K562 (cell line): ENCODE data around the gene LRP10. TPM values are rescaled to one million over a fixed set of nuclear protein-coding genes. Genes with fewer than 3 reads are reported as not detected.

Source experiments
- CBX8 ChIP-seq: fragments of 200-600 bp; sonication (generic); IDR thresholded peaks from 2 replicates; pipeline ENCODE4 v1.6.1; 2012; ENCODE audit warnings: borderline replicate concordance, mixed run types, low read depth, mild to moderate bottlenecking, moderate library complexity, mixed read lengths, low read length, control low read depth, inconsistent platforms; ENCODE audit not compliant: poor library complexity, severe bottlenecking; ENCODE audit errors: extremely low read depth
- CHD4 ChIP-seq: fragments of 200-600 bp; sonication (generic); IDR thresholded peaks from 3 replicates; pipeline ENCODE4 v1.6.1; 2012; ENCODE audit warnings: low read depth, mild to moderate bottlenecking, mixed read lengths, low read length, inconsistent platforms; ENCODE audit not compliant: insufficient read depth, insufficient replicate concordance, poor library complexity, severe bottlenecking
- COPS2 ChIP-seq: fragments of 450-650 bp; conservative IDR thresholded peaks from 2 replicates; pipeline ENCODE4 v1.6.1; 2016; ENCODE audit warnings: mild to moderate bottlenecking, moderate library complexity
- DMBX1 ChIP-seq: fragments of 250-450 bp; sonication (Bioruptor Pico); IDR thresholded peaks from 2 replicates; pipeline ENCODE4 v1.8.0; 2022; ENCODE audit warnings: inconsistent platforms, mild to moderate bottlenecking, moderate library complexity, borderline replicate concordance
- ESRRB ChIP-seq: fragments of 250-450 bp; sonication (Bioruptor Pico); IDR thresholded peaks from 2 replicates; pipeline ENCODE4 v1.5.0; 2020; ENCODE audit warnings: mild to moderate bottlenecking, moderate library complexity, borderline replicate concordance
- FOSL1 ChIP-seq: fragments of 200-800 bp; sonication (Bioruptor generic); conservative IDR thresholded peaks from 2 replicates; pipeline ENCODE4 v1.6.1; 2016; ENCODE audit warnings: missing genetic modification characterization, missing compliant biosample characterization
- GABPA ChIP-seq: fragments of 200-800 bp; sonication (Bioruptor generic); conservative IDR thresholded peaks from 2 replicates; pipeline ENCODE4 v1.6.1; 2016; ENCODE audit warnings: low read depth, missing genetic modification characterization, missing compliant biosample characterization
- JUN ChIP-seq, 2 experiments: sonication (generic) in 1 of 2; formaldehyde crosslinking in 1 of 2; IDR thresholded peaks; 2 replicates each; pipeline versions ENCODE4 v1.6.1 to v1.8.0; 2012 to 2022; ENCODE audit warnings: borderline replicate concordance in 2 of 2, mild to moderate bottlenecking in 2 of 2, improper control_type of control experiment in 1 of 2, low read depth in 1 of 2, low read length in 1 of 2, missing genetic modification reagents in 1 of 2
- KLF13 ChIP-seq: fragments of 450-650 bp; IDR thresholded peaks from 2 replicates; pipeline ENCODE4 v1.6.1; 2016; ENCODE audit warnings: missing genetic modification characterization, low read depth, mild to moderate bottlenecking, missing compliant biosample characterization, moderate library complexity, borderline replicate concordance
- KLF16 ChIP-seq: IDR thresholded peaks from 2 replicates; pipeline ENCODE4 v1.6.1; 2016; ENCODE audit warnings: antibody characterized with exemption
- LARP7 ChIP-seq: fragments of 450-650 bp; IDR thresholded peaks from 2 replicates; pipeline ENCODE4 v1.6.1; 2016
- MTA1 ChIP-seq: fragments of 450-650 bp; IDR thresholded peaks from 2 replicates; pipeline ENCODE4 v1.6.1; 2017; ENCODE audit warnings: borderline replicate concordance
- NFE2 ChIP-seq: IDR thresholded peaks from 2 replicates; pipeline ENCODE4 v1.6.1; 2014; ENCODE audit warnings: antibody characterized with exemption, low read depth
- POU5F1 ChIP-seq: fragments of 150-350 bp; IDR thresholded peaks from 2 replicates; pipeline ENCODE4 v1.6.1; 2014; ENCODE audit warnings: borderline replicate concordance, low read length, low read depth, mild to moderate bottlenecking; ENCODE audit not compliant: partially characterized antibody
- RBBP5 ChIP-seq: fragments of 200-600 bp; sonication (generic); IDR thresholded peaks from 2 replicates; pipeline ENCODE4 v1.6.1; 2012; ENCODE audit warnings: borderline replicate concordance, mild to moderate bottlenecking, low read length, control low read depth, inconsistent platforms; ENCODE audit not compliant: insufficient read depth, poor library complexity, severe bottlenecking
- RBM22 ChIP-seq: fragments of 200-400 bp; formaldehyde crosslinking; IDR thresholded peaks from 2 replicates; pipeline ENCODE4 v1.6.1; 2018; ENCODE audit warnings: low read length, low read depth; ENCODE audit not compliant: poor library complexity, severe bottlenecking
- SRSF3 ChIP-seq: fragments of 200-400 bp; formaldehyde crosslinking; IDR thresholded peaks from 2 replicates; pipeline ENCODE4 v1.6.1; 2016; ENCODE audit warnings: mild to moderate bottlenecking, low read length, moderate library complexity; ENCODE audit not compliant: insufficient read depth
- YBX1 ChIP-seq: fragments of 450-650 bp; IDR thresholded peaks from 2 replicates; pipeline ENCODE4 v1.7.1; 2016; ENCODE audit warnings: mild to moderate bottlenecking
- ZFX ChIP-seq: sonication (generic); formaldehyde crosslinking; IDR thresholded peaks from 2 replicates; pipeline ENCODE4 v1.8.0; 2022; ENCODE audit warnings: mild to moderate bottlenecking, missing genetic modification reagents, moderate library complexity
- ZNF512 ChIP-seq: IDR thresholded peaks from 2 replicates; pipeline ENCODE4 v1.6.1; 2016; ENCODE audit warnings: missing genetic modification characterization, missing compliant biosample characterization
- ZNF583 ChIP-seq: fragments of 250-450 bp; sonication (Bioruptor Pico); IDR thresholded peaks from 2 replicates; pipeline ENCODE4 v1.4.0; 2020
- ZNF668 ChIP-seq: fragments of 250-450 bp; sonication (Bioruptor Pico); IDR thresholded peaks from 2 replicates; pipeline ENCODE4 v1.8.0; 2022; ENCODE audit warnings: mild to moderate bottlenecking, inconsistent platforms
- ZNF75A ChIP-seq: fragments of 450-650 bp; formaldehyde crosslinking; IDR thresholded peaks from 2 replicates; pipeline ENCODE4 v1.4.0; 2020; ENCODE audit warnings: mild to moderate bottlenecking
- polyA plus RNA-seq, 8 experiments: library from polyadenylated mRNA; depleted of rRNA in 4 of 8; stranded (reverse) in 5 of 8; unstranded in 3 of 8; fragments of >200 nt; fragmentation: Nextera tagmentation in 2 of 8; fragmentation: Illumina TruSeq in 1 of 8; extraction: Ambion mirVana in 2 of 8; extraction: Trizol in 1 of 8; gene quantifications; 2 replicates each; pipeline versions ENCODE4 v1.2.1 to v1.2.3, GENCODE V29; 2011 to 2014; ENCODE audit warnings: inconsistent platforms in 1 of 8, missing spikeins in 1 of 8
- total RNA-seq, 7 experiments: library from RNA; depleted of rRNA in 6 of 7; stranded (reverse); fragments of >200 nt in 6 of 7; fragmentation: Illumina TruSeq in 2 of 7; extraction: Trizol in 2 of 7; gene quantifications; 2 replicates each; pipeline versions ENCODE4 v1.2.1 to v1.2.3, GENCODE V29; 2011 to 2021; ENCODE audit warnings: low replicate concordance in 1 of 7

Gene LRP10
- total and polyA plus RNA-seq, 9 of the 15 experiments (the other 6 are each of a cell fraction or from before 2014, with no cell fraction given), result 1.3 to 45.5 (median 10.9) TPM

DNA sequence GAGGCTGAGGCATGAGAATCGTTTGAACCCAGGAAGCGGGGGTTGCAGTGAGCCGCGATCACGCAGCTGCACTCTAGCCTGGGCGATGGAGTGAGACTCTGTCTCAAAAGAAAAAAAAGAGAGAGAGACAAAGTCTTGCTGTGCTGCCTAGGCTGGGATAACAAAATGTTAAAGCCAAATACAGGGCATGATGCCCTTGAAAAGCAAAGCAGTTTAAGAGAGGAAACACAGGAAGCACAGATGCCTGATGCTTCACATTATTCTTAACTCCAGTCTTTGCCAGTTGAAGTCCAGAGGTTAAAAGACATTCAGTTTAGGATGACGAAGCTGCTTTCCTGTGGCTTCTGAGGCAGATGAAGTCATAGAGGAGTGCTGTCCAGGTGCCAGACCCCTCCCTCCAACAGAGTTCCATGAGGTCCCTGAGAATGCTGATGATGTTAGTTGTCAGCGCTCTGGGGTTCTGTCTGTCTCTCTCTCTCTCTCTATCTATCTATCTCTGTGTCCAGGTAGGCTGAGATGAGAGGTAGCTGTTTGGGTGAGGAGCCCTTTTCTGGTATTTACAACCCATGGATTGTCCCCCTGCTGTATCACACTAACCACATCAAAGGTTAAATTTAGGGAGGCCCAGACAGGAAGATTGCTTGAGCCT is 46.7 kb upstream of the LRP10 start (continued):
- TF ChIP-seq ESRRB (no peak), YBX1 (no peak), NFE2 (peak; percentile 94), MTA1 (no peak), LARP7 (no peak), POU5F1 (no peak), KLF16 (no peak), ZNF512 (tag) (no peak), RBBP5 (peak; percentile 59), ZNF75A (no peak), GABPA (tag) (no peak), ZFX (peak; percentile 54), JUN (IDR thresholded peaks at IDR 0.05; ENCODE audit: borderline replicate concordance, low read depth, low read length) (0 out of 2 replicates have a peak, but pooled peaks have one; percentile 74), JUN (CRISPR knock-in tag; IDR thresholded peaks at IDR 0.05; ENCODE audit: borderline replicate concordance) (no peak), DMBX1 (CRISPR knock-in tag) (peak; percentile 13; the same call in 1 of the 2 replicates), ZNF583 (CRISPR knock-in tag) (no peak), CHD4 (no peak), SRSF3 (no peak), COPS2 (no peak), RBM22 (no peak), CBX8 (no peak), KLF13 (no peak), FOSL1 (tag) (peak; percentile 56; the same call in 1 of the 2 replicates), ZNF668 (CRISPR knock-in tag) (no peak)
